Neuronal stem cell (in vitro differentiated cells): ENCODE results near the gene RNF121.

Source experiments
- DNase-seq: peaks from one replicate; pipeline ENCODE4 v3.0.0-alpha.2; 2013; ENCODE audit warnings: low spot score
- H2AFZ ChIP-seq: one replicate; pipeline ENCODE4 v1.6.1; 2013; ENCODE audit warnings: mild to moderate bottlenecking, low read length, inconsistent platforms
- H2AK5ac ChIP-seq: 2 replicates; pipeline ENCODE4 v1.6.1; 2013; ENCODE audit warnings: low read depth, mild to moderate bottlenecking, inconsistent platforms, low read length, moderate library complexity, mixed read lengths
- H2BK120ac ChIP-seq: 2 replicates; pipeline ENCODE4 v1.6.1; 2013; ENCODE audit warnings: low read depth, mild to moderate bottlenecking, inconsistent platforms, low read length, moderate library complexity, mixed read lengths
- H2BK12ac ChIP-seq: one replicate; pipeline ENCODE4 v1.6.1; 2013; ENCODE audit warnings: low read length, inconsistent platforms
- H2BK15ac ChIP-seq: 2 replicates; pipeline ENCODE4 v1.6.1; 2013; ENCODE audit warnings: mild to moderate bottlenecking, low read length, inconsistent platforms, mixed read lengths
- H2BK5ac ChIP-seq: one replicate; pipeline ENCODE4 v1.6.1; 2013; ENCODE audit warnings: inconsistent platforms, mild to moderate bottlenecking, low read length, moderate library complexity
- H3K14ac ChIP-seq: one replicate; pipeline ENCODE4 v1.6.1; 2013; ENCODE audit warnings: low read length, inconsistent platforms
- H3K18ac ChIP-seq: 2 replicates; pipeline ENCODE4 v1.6.1; 2013; ENCODE audit warnings: low read length, inconsistent platforms
- H3K23ac ChIP-seq: 2 replicates; pipeline ENCODE4 v1.6.1; 2013; ENCODE audit warnings: low read depth, mild to moderate bottlenecking, mixed read lengths, low read length, inconsistent platforms; ENCODE audit not compliant: poor library complexity
- H3K27ac ChIP-seq: replicated peaks from 3 replicates; pipeline ENCODE4 v1.5.1; 2013; ENCODE audit warnings: low read length, inconsistent platforms
- H3K27me3 ChIP-seq, 3 experiments: 2 replicates each; pipeline ENCODE4 v1.6.1; 2013; ENCODE audit warnings: low read length in 3 of 3, mild to moderate bottlenecking in 2 of 3, inconsistent platforms in 1 of 3, low read depth in 1 of 3, mixed read lengths in 1 of 3, moderate library complexity in 1 of 3; ENCODE audit not compliant: control insufficient read depth in 3 of 3, insufficient read depth in 3 of 3
- H3K36me3 ChIP-seq, 2 donors: replicated peaks in 1 of 2; 2 replicates each; pipeline ENCODE4 v1.6.1; 2013; ENCODE audit warnings: low read length in 2 of 2; ENCODE audit not compliant: control insufficient read depth in 2 of 2, insufficient read depth in 2 of 2
- H3K4ac ChIP-seq: 2 replicates; pipeline ENCODE4 v1.6.1; 2013; ENCODE audit warnings: inconsistent platforms, mild to moderate bottlenecking, low read length, moderate library complexity
- H3K4me1 ChIP-seq, 2 donors: 1 replicate in 1 of 2; 2 replicates in 1 of 2; pipeline ENCODE4 v1.6.1; 2013; ENCODE audit warnings: low read length in 2 of 2, low read depth in 1 of 2; ENCODE audit not compliant: control insufficient read depth in 2 of 2, insufficient read depth in 1 of 2
- H3K4me2 ChIP-seq: one replicate; pipeline ENCODE4 v1.6.1; 2013; ENCODE audit warnings: mild to moderate bottlenecking, low read length, inconsistent platforms; ENCODE audit not compliant: insufficient read depth, poor library complexity, severe bottlenecking
- H3K4me3 ChIP-seq, 2 donors: 2 replicates each; pipeline ENCODE4 v1.5.1; 2013; ENCODE audit warnings: low read length in 2 of 2, mild to moderate bottlenecking in 2 of 2, inconsistent platforms in 1 of 2, moderate library complexity in 1 of 2
- H3K79me1 ChIP-seq: one replicate; pipeline ENCODE4 v1.6.1; 2013; ENCODE audit warnings: low read depth, mild to moderate bottlenecking, inconsistent platforms, low read length, moderate library complexity
- H3K9ac ChIP-seq: one replicate; pipeline ENCODE4 v1.6.1; 2013; ENCODE audit warnings: mild to moderate bottlenecking, low read depth, low read length, inconsistent platforms; ENCODE audit not compliant: poor library complexity
- H3K9me3 ChIP-seq, 2 donors: replicated peaks in 1 of 2; 2 replicates each; pipeline versions ENCODE3 to v1.6.1; 2013; ENCODE audit warnings: low read length in 2 of 2, mild to moderate bottlenecking in 2 of 2, inconsistent platforms in 1 of 2, low read depth in 1 of 2, mixed read lengths in 1 of 2, moderate library complexity in 1 of 2; ENCODE audit not compliant: control insufficient read depth in 2 of 2, insufficient read depth in 1 of 2
- H4K8ac ChIP-seq: one replicate; pipeline ENCODE4 v1.6.1; 2013; ENCODE audit warnings: low read depth, mild to moderate bottlenecking, inconsistent platforms, low read length, moderate library complexity
- H4K91ac ChIP-seq: one replicate; pipeline ENCODE4 v1.6.1; 2013; ENCODE audit warnings: low read length, low read depth, mild to moderate bottlenecking, inconsistent platforms; ENCODE audit not compliant: poor library complexity
- WGBS, 2 donors: extraction: QIAGEN DNeasy Blood & Tissue Kit; methylation state at CpG; one replicate each; pipeline ENCODE4 v1.1.7; 2013; ENCODE audit warnings: missing lambda C conversion rate in 2 of 2, mixed read lengths in 1 of 2; ENCODE audit not compliant: insufficient read length in 2 of 2, insufficient replicate concordance in 1 of 2; ENCODE audit errors: extremely low coverage in 2 of 2; 5-methylcytosine and 5-hydroxymethylcytosine counted together

Gene RNF121

DNA sequence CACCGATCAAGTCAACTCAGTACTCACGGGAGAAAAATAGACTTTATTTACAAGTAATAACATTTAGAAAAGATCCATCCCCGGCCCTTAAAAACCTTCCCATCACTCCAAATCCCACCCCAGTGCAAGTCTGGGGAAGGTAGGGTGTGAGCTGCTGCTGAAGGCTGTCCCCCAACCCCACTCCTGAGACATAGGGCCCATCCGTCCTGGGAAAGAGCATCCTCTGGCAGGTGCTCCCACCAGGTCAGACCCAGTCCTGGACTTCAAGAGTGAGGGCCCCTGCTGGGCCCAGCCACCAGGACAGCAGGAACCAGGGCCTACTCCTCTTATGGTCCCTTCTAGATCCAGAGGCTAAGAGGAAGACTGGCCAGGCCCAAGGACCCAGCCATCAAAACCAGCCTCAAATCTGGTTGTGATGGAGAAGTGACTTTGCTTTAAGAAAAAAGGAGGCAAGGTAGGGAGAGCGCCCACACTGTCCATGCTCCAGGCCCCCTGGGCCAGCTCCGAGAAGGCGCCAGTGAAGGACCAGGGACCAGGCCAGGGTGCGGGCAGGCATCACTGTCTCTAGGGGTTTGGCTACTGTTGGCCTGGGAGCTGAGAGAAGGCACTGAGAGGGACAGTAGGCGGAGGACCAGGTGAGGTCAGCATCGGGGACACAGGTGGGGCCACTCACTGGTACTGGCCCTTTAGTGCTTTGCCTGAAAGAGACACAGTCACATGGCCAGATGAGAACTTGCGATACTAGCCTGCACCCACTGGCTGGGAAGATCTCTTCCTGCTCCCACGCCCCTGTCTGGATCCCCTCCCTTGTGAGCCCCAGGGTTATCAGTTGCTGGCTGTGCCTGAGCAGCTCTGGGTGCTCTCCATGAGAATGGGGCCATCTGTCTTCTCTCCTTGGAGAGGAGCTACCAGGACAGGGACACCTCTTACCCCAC lies 74.3 kb downstream of the RNF121 start:
- Histone ChIP-seq H3K79me1 (no peaks in the 10 kb centered on the region), H3K27ac (no peak overlapping the region), H3K23ac (peak overlapping the region; percentile 48), H3K14ac (no peak overlapping the region), H3K27me3 (no peaks in the 10 kb centered on the region), H2BK5ac (peak overlapping the region; percentile 70), H2BK12ac (no peak overlapping the region), H3K9ac (no peak overlapping the region), H3K4ac (no peak overlapping the region), H4K8ac (no peak overlapping the region), H2AK5ac (no peak overlapping the region), H3K4me1 (peaks cover 0 to 3% of the 10 kb centered on the region in 2 donors), H3K4me2 (no peak overlapping the region), H4K91ac (no peak overlapping the region), H3K4me3 (no peak overlapping the region), H3K36me3 (peaks cover 68 to 96% of the 10 kb centered on the region in 2 donors), H2AFZ (no peak overlapping the region), H3K18ac (no peak overlapping the region), H3K9me3 (no peaks in the 10 kb centered on the region), H2BK15ac (no peak overlapping the region), H2BK120ac (no peak overlapping the region)
- no peak for DNase-seq
- no CpG with 5 or more reads among the region's 12 CpGs for WGBS, 2 donors

- Histone ChIP-seq H3K4ac (no peak overlapping the region), H3K23ac (no peak overlapping the region), H2AFZ (no peak overlapping the region), H4K8ac (no peak overlapping the region), H2AK5ac (no peak overlapping the region), H3K27ac (no peak overlapping the region), H3K4me3 (no peak overlapping the region), H4K91ac (no peak overlapping the region), H2BK15ac (no peak overlapping the region), H3K4me2 (no peak overlapping the region), H3K9ac (no peak overlapping the region), H3K4me1 (peaks cover 0 to 3% of the 10 kb centered on the region in 2 donors), H3K18ac (no peak overlapping the region), H3K36me3 (peaks cover 73 to 97% of the 10 kb centered on the region in 2 donors), H3K14ac (no peak overlapping the region), H2BK12ac (no peak overlapping the region), H2BK120ac (no peak overlapping the region), H3K27me3 (no peaks in the 10 kb centered on the region), H2BK5ac (no peak overlapping the region), H3K79me1 (no peaks in the 10 kb centered on the region), H3K9me3 (no peaks in the 10 kb centered on the region)
- no peak for DNase-seq
- no CpG with 5 or more reads among the region's 20 CpGs for WGBS, 2 donors
Observed at GRCh38 chr11:72003776-72004171, 74.9 kb downstream of the RNF121 start.

DNA sequence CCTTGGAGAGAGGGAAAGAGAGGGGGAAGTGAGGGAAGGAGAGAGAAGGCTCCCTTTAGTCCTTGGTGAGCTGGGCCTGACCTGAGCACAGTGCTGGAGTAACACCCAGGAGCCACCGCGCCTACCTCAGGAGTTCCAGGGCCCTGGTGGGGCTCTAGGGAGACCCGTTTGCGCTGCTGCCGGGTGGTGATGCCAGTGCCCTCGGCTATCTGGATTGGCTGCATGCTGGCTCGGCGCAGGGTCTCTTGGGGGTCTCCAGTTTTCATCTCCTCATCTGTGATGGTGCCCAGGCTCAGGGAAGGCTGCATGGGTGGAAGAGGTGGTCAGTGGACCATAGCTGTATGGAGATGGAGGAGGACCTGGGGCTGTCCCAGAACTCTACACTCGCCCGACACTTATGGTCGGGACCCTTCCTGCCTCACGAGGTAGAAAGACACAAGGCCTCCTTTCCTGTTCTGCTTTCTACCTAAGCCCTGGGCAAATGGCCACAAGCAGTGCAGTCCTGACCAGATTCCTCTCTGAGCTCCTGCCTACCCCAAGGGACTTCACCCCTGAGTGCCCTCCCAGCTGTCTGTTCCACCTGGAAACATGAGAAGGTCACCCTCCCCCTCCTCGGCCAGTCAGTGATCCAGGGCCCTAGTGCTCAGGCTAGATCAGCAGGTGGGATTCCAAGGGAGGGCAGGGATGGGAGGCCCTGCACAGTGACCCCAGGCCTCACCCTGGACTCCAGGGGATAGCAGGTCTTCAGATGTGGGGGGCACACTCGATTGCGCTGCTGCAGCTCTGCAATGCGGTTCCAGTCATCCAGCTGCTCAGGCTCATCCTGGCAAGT lies 75.9 kb downstream of the RNF121 start:
- Histone ChIP-seq H3K4me3 (no peak overlapping the region), H2BK12ac (no peak overlapping the region), H3K27me3 (no peaks in the 10 kb centered on the region), H2AK5ac (no peak overlapping the region), H2BK15ac (no peak overlapping the region), H3K9ac (no peak overlapping the region), H3K4ac (no peak overlapping the region), H2BK5ac (no peak overlapping the region), H4K91ac (no peak overlapping the region), H2AFZ (no peak overlapping the region), H3K18ac (no peak overlapping the region), H3K27ac (no peak overlapping the region), H3K14ac (no peak overlapping the region), H3K4me1 (peaks cover 0 to 3% of the 10 kb centered on the region in 2 donors), H2BK120ac (no peak overlapping the region), H4K8ac (no peak overlapping the region), H3K79me1 (no peaks in the 10 kb centered on the region), H3K4me2 (no peak overlapping the region), H3K23ac (no peak overlapping the region), H3K9me3 (no peaks in the 10 kb centered on the region), H3K36me3 (peaks cover 80 to 99% of the 10 kb centered on the region in 2 donors)
- WGBS, 2 donors: no CpG with 5 or more reads among the region's 16 CpGs
- no peak for DNase-seq
